IMR-90 (cell line): ENCODE results near the gene COTL1. TPM values are rescaled to one million over a fixed set of nuclear protein-coding genes. Genes with fewer than 3 reads are reported as not detected.

Source experiments
- ATAC-seq: fragments of 200-7000 bp; cut with Tn5 transposase; 2 replicates; pipeline ENCODE4 v1.9.1; 2020; ENCODE audit warnings: low read depth, mild to moderate bottlenecking, moderate library complexity
- BruUV-seq: library from RNA; stranded (reverse); fragments of 400-500 nt; replicated peaks from 2 replicates; lab custom pipeline; 2021; lab: Mats Ljungman, UMichigan
- CTCF ChIA-PET: fragments of 300-600 bp; formaldehyde crosslinking; extraction: SDS; loops from one replicate; lab custom pipeline; 2021; ENCODE audit warnings: antibody characterized with exemption; lab: Yijun Ruan, JAX
- POLR2A ChIA-PET: fragments of 300-600 bp; sonication (Branson Sonifier 250); formaldehyde crosslinking; loops from one replicate; lab custom pipeline; 2022; ENCODE audit warnings: antibody characterized with exemption; ENCODE audit not compliant: unreplicated experiment; lab: Charles Lee
- DNase-seq: peaks from one replicate; pipeline ENCODE4 v3.0.0; 2013
- H2AFZ ChIP-seq: replicated peaks from 2 replicates; pipeline ENCODE3; 2013; ENCODE audit warnings: low read length, mild to moderate bottlenecking; ENCODE audit not compliant: poor library complexity
- H2AK5ac ChIP-seq: 2 replicates; pipeline ENCODE4 v1.6.1; 2013; ENCODE audit warnings: low read depth, low read length, inconsistent platforms
- H2AK9ac ChIP-seq: replicated peaks from 2 replicates; pipeline ENCODE3; 2013; ENCODE audit warnings: mild to moderate bottlenecking, low read depth, low read length, moderate library complexity; ENCODE audit not compliant: poor library complexity
- H2BK120ac ChIP-seq: 2 replicates; pipeline ENCODE4 v1.6.1; 2013; ENCODE audit warnings: low read depth, low read length, inconsistent platforms
- H2BK15ac ChIP-seq: 3 replicates; pipeline ENCODE4 v1.6.1; 2013; ENCODE audit warnings: low read depth, low read length, inconsistent platforms
- H2BK20ac ChIP-seq: 2 replicates; pipeline ENCODE4 v1.6.1; 2013; ENCODE audit warnings: low read depth, mild to moderate bottlenecking, inconsistent platforms, low read length, moderate library complexity
- H2BK5ac ChIP-seq: 2 replicates; pipeline ENCODE4 v1.6.1; 2013; ENCODE audit warnings: mild to moderate bottlenecking, low read depth, low read length, inconsistent platforms; ENCODE audit not compliant: poor library complexity, severe bottlenecking
- H3K14ac ChIP-seq: replicated peaks from 2 replicates; pipeline ENCODE4 v1.6.1; 2013; ENCODE audit warnings: low read depth, low read length, inconsistent platforms
- H3K18ac ChIP-seq: 2 replicates; pipeline ENCODE4 v1.6.1; 2013; ENCODE audit warnings: low read depth, low read length, control low read depth
- H3K23ac ChIP-seq: 2 replicates; pipeline ENCODE4 v1.6.1; 2013; ENCODE audit warnings: low read depth, low read length, inconsistent platforms
- H3K27ac ChIP-seq: 2 replicates; pipeline ENCODE4 v1.5.1; 2013; ENCODE audit warnings: mild to moderate bottlenecking, control low read depth, low read length; ENCODE audit not compliant: insufficient read depth
- H3K27me3 ChIP-seq: 2 replicates; pipeline ENCODE4 v1.6.1; 2013; ENCODE audit warnings: low read length; ENCODE audit not compliant: control insufficient read depth, insufficient read depth
- H3K36me3 ChIP-seq: 2 replicates; pipeline ENCODE4 v1.6.1; 2013; ENCODE audit warnings: low read length, mixed read lengths; ENCODE audit not compliant: control insufficient read depth, insufficient read depth
- H3K4ac ChIP-seq: 2 replicates; pipeline ENCODE4 v1.6.1; 2013; ENCODE audit warnings: low read depth, low read length, inconsistent platforms
- H3K4me1 ChIP-seq: 2 replicates; pipeline ENCODE4 v1.6.1; 2013; ENCODE audit warnings: low read length, mixed read lengths; ENCODE audit not compliant: control insufficient read depth, insufficient read depth
- H3K4me2 ChIP-seq: 2 replicates; pipeline ENCODE4 v1.6.1; 2013; ENCODE audit warnings: low read depth, mild to moderate bottlenecking, control low read depth, low read length, moderate library complexity
- H3K4me3 ChIP-seq: 2 replicates; pipeline ENCODE4 v1.5.1; 2013; ENCODE audit warnings: low read depth, mild to moderate bottlenecking, control low read depth, low read length, moderate library complexity; ENCODE audit not compliant: insufficient read depth
- H3K56ac ChIP-seq: 2 replicates; pipeline ENCODE4 v1.6.1; 2013; ENCODE audit warnings: low read length, inconsistent platforms; ENCODE audit not compliant: insufficient read depth; ENCODE audit errors: extremely low read depth
- H3K79me1 ChIP-seq, 2 experiments: 2 replicates each; pipeline ENCODE4 v1.6.1; 2013; ENCODE audit warnings: low read length in 2 of 2, inconsistent platforms in 1 of 2, low read depth in 1 of 2
- H3K9ac ChIP-seq: 2 replicates; pipeline ENCODE4 v1.6.1; 2013; ENCODE audit warnings: low read depth, low read length, control low read depth
- H3K9me1 ChIP-seq: 2 replicates; pipeline ENCODE4 v1.6.1; 2013; ENCODE audit warnings: low read length, inconsistent platforms; ENCODE audit not compliant: insufficient read depth
- H3K9me3 ChIP-seq: 2 replicates; pipeline ENCODE4 v1.6.1; 2013; ENCODE audit warnings: low read length; ENCODE audit not compliant: control insufficient read depth, insufficient read depth
- H4K20me1 ChIP-seq: 2 replicates; pipeline ENCODE4 v1.6.1; 2013; ENCODE audit warnings: low read length, inconsistent platforms; ENCODE audit not compliant: insufficient read depth
- H4K5ac ChIP-seq: 2 replicates; pipeline ENCODE4 v1.6.1; 2013; ENCODE audit warnings: mild to moderate bottlenecking, low read depth, low read length, control low read depth
- H4K8ac ChIP-seq, 2 experiments: 2 replicates each; pipeline ENCODE4 v1.6.1; 2013; ENCODE audit warnings: low read depth in 2 of 2, low read length in 2 of 2, control low read depth in 1 of 2, inconsistent platforms in 1 of 2
- H4K91ac ChIP-seq: 2 replicates; pipeline ENCODE4 v1.6.1; 2013; ENCODE audit warnings: low read depth, low read length, inconsistent platforms; ENCODE audit not compliant: insufficient read depth
- RFX5 ChIP-seq: IDR thresholded peaks from 2 replicates; pipeline ENCODE4 v1.8.0; 2012; ENCODE audit warnings: low read depth, mild to moderate bottlenecking, low read length, moderate library complexity
- WGBS, 2 experiments: methylation state at CpG; one replicate each; pipeline versions ENCODE4 v1.1.5 to v1.1.7; 2013; ENCODE audit warnings: missing lambda C conversion rate in 2 of 2; ENCODE audit not compliant: insufficient read length in 1 of 2; ENCODE audit errors: extremely low coverage in 2 of 2; 5-methylcytosine and 5-hydroxymethylcytosine counted together
- dilution Hi-C: fragments of 300-500 bp; cut with HindIII; formaldehyde crosslinking; loops from one replicate; pipeline ENCODE4 v1.14.3; 2018; ENCODE audit warnings: low sequenced_read_pairs; ENCODE audit not compliant: unreplicated experiment
- in situ Hi-C: fragments of 300-500 bp; cut with MboI; formaldehyde crosslinking; loops from 3 replicates; pipeline ENCODE4 v1.14.3; 2019; ENCODE audit warnings: low sequenced_read_pairs, inconsistent platforms, mixed read lengths
- intact Hi-C: fragments of 100-400 bp; cut with micrococcal nuclease; formaldehyde crosslinking; loops from 2 replicates; pipeline ENCODE4 v1.10.0; 2022
- polyA plus RNA-seq, 3 experiments: library from polyadenylated mRNA; depleted of rRNA; stranded (reverse); fragments of >200 nt; gene quantifications; 2 replicates each; pipeline ENCODE4 v1.2.3, GENCODE V29; 2012; ENCODE audit warnings: low replicate concordance in 1 of 3
- total RNA-seq: library from RNA; depleted of rRNA; stranded (reverse); fragments of >200 nt; gene quantifications from 2 replicates; pipeline ENCODE4 v1.2.3, GENCODE V29; 2012

The COTL1 gene
- total and polyA plus RNA-seq, 2 of the 4 experiments (the other 2 are of a cell fraction), result 144 to 258 TPM

DNA sequence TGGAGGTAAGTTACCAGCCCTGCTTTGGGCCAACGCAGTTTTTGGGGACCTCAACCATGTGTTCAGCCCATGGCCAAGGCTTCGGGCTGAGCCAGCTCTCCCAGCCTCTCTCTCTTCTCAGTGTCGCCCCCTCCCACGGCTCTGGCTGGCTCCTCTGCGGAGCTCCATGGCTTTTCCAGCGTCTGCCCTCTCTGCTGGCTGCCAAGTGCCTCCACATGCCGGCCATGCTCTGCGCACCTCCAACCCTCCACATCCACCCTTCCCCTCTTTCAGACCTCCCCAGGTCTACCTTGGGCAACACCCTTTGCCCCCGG, 23.2 kb downstream of the COTL1 start:
- no peak overlapping the region for H2BK20ac ChIP-seq
- DNase-seq (no peak), ATAC-seq (no peak)
- peaks cover 32% of the 10 kb centered on the region for H3K36me3 ChIP-seq
- H3K4ac ChIP-seq, result no peak overlapping the region
- no peak overlapping the region for H4K91ac ChIP-seq
- peaks cover 28% of the 10 kb centered on the region for H3K4me1 ChIP-seq
- dilution Hi-C loops, result no loop called here
- BruUV-seq, result no TSS peak
- in situ Hi-C loops, result no loop called here
- ChIA-PET CTCF (no interaction called here), POLR2A (no interaction called here)
- no peak for TF ChIP-seq RFX5
- H3K18ac ChIP-seq, result no peak overlapping the region
- H3K9ac ChIP-seq, result no peak overlapping the region
- H4K8ac ChIP-seq, result no peak overlapping the region
- no peak overlapping the region for H3K56ac ChIP-seq
- no peak overlapping the region for H3K4me2 ChIP-seq
- no peak overlapping the region for H2BK120ac ChIP-seq
- H2BK15ac ChIP-seq, result no peak overlapping the region
- H2BK5ac ChIP-seq, result no peak overlapping the region
- no peak overlapping the region for H3K14ac ChIP-seq
- H3K23ac ChIP-seq, result peak overlapping the region; percentile 2; the same call in 1 of the 2 replicates
- peaks cover 60% of the 10 kb centered on the region for H3K9me1 ChIP-seq
- intact Hi-C loops, result loop anchor here (5.0 kb wide), 1 partner anchor 62 kb away; no protein-coding TSS in a partner anchor
- no peak overlapping the region for H3K27ac ChIP-seq
- H3K9me3 ChIP-seq, result no peaks in the 10 kb centered on the region
- peaks cover 90% of the 10 kb centered on the region for H4K20me1 ChIP-seq
- no peak overlapping the region for H2AK5ac ChIP-seq
- no peak overlapping the region for H2AK9ac ChIP-seq
- no peak overlapping the region for H3K4me3 ChIP-seq
- no peak overlapping the region for H4K5ac ChIP-seq
- peaks cover 35 to 87% of the 10 kb centered on the region in 2 experiments for H3K79me1 ChIP-seq
- 65% methylated on average over 7 of the region's 9 CpGs; no CpG with 5 or more reads in 1 of the 2 experiments for WGBS, 2 experiments
- H3K27me3 ChIP-seq, result no peaks in the 10 kb centered on the region
- H2AFZ ChIP-seq, result no peak overlapping the region
